Suprapubic skin (tissue), 4 donors: ENCODE results near the gene USP2.

ENCODE experiments used
- CTCF ChIP-seq, 2 donors: fragments of 200-600 bp in 1 of 2; fragments of 450-650 bp in 1 of 2; sonication (generic) in 1 of 2; IDR thresholded peaks; one replicate each; pipeline ENCODE4 v1.5.1; 2016 to 2019; ENCODE audit warnings: antibody characterized with exemption in 2 of 2, mild to moderate bottlenecking in 1 of 2, moderate library complexity in 1 of 2
- POLR2A ChIP-seq, 2 donors: fragments of 450-650 bp; IDR thresholded peaks; one replicate each; pipeline ENCODE4 v1.6.1; 2017; ENCODE audit warnings: antibody characterized with exemption in 2 of 2, mild to moderate bottlenecking in 2 of 2, moderate library complexity in 2 of 2
- POLR2AphosphoS5 ChIP-seq, 3 donors: sonication (generic); formaldehyde crosslinking; IDR thresholded peaks; one replicate each; pipeline ENCODE4 v1.6.1; 2017; ENCODE audit warnings: antibody characterized with exemption in 3 of 3

- TF ChIP-seq CTCF (IDR thresholded peaks at IDR 0.05), result no peak
- no peak for TF ChIP-seq POLR2AphosphoS5 (IDR thresholded peaks at IDR 0.05)
- no peak for TF ChIP-seq POLR2A (IDR thresholded peaks at IDR 0.05)
These were observed 30.6 kb upstream of the USP2 start for GRCh38 chr11:119412072-119412471.
